LNCaP clone FGC (cell line): ENCODE results near the gene BEAN1.
"Not testable (repeated sequence)": the region's sequence is repeated elsewhere in the genome, so short reads cannot be mapped to it uniquely, and the experiment has no call there.

Experiments
- DNase-seq: peaks from one replicate; pipeline ENCODE4 v3.0.0-alpha.2; 2011; ENCODE audit warnings: low read depth
- H3K4me3 ChIP-seq: 2 replicates; pipeline ENCODE4 v1.5.1; 2011; ENCODE audit warnings: mild to moderate bottlenecking, low read depth, low read length, control low read depth
- TF ChIP-seq, protein P1 (sequence below): IDR thresholded peaks from 2 replicates; pipeline ENCODE4 v1.5.1; 2012; ENCODE audit warnings: mild to moderate bottlenecking; ENCODE audit not compliant: control insufficient read depth, insufficient read depth; ENCODE audit errors: extremely low read depth

BEAN1 gene

DNA sequence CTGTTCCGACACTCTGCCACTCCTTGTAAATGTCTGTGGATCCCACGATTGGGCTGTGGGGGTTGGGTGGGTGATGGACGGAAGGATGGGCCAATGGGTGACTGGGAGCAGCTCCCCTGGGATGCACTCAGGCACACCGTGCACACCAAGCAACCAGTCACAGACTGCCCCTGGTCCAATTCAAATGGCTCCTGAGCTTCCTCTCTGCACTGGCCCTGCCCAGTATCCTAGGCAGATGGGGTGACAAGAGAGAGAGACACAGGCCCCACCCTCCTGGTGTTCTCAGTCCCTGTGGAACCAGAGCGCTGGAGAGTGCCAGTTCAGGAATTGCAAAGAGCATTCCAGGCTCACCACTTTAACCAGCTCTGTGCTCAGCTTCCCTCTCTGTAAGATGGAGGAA lies 32.8 kb downstream of the BEAN1 start:
- H3K4me3 ChIP-seq: no peak overlapping the region
- TF ChIP-seq, protein P1, sequence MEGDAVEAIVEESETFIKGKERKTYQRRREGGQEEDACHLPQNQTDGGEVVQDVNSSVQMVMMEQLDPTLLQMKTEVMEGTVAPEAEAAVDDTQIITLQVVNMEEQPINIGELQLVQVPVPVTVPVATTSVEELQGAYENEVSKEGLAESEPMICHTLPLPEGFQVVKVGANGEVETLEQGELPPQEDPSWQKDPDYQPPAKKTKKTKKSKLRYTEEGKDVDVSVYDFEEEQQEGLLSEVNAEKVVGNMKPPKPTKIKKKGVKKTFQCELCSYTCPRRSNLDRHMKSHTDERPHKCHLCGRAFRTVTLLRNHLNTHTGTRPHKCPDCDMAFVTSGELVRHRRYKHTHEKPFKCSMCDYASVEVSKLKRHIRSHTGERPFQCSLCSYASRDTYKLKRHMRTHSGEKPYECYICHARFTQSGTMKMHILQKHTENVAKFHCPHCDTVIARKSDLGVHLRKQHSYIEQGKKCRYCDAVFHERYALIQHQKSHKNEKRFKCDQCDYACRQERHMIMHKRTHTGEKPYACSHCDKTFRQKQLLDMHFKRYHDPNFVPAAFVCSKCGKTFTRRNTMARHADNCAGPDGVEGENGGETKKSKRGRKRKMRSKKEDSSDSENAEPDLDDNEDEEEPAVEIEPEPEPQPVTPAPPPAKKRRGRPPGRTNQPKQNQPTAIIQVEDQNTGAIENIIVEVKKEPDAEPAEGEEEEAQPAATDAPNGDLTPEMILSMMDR: no peak
- no peak for DNase-seq

DNA sequence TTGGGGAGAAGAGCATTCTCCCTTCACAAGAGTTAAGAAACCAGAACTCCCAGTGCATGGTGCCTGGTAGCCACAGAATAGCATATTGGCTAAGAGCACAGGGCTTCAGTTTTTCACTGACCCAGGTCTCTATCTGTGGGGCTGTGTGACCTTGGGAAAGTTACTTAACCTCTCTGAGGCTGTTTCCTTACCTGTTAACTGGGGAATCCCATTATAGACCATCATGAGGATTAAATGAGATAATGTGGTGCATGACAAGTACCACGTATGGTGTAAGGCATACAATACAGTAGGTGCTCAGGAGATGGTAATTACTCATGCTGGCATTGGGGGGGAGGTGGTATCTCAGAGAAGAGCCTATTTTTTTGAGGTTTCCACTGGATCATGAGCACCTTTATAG lies 33.6 kb downstream of the BEAN1 start:
- DNase-seq: no peak

DNA sequence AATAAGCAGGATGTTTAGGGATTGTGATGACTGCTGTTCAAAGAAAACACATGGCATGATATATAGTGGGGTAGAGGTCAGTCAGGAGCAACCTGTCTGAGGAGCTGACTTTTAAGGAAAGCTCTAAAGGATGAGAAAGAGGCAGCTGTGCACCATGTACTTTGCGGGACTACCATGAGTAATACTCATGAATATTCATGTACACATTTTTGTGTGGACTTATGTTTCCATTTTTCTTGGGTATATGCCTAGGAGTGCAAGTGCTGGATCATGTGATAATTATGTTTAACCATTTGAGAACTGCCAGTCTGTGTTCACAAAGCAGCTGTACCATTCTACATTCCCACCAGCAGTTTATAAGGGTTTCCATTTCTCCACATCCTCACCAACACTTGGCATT lies 35.8 kb downstream of the BEAN1 start:
- no peak for DNase-seq
- H3K4me3 ChIP-seq: no peak overlapping the region
- TF ChIP-seq, protein P1: no peak

More for the DNA sequence above, 33.6 kb downstream of the BEAN1 start:
- TF ChIP-seq, protein P1: no peak
- no peak overlapping the region for H3K4me3 ChIP-seq

DNA sequence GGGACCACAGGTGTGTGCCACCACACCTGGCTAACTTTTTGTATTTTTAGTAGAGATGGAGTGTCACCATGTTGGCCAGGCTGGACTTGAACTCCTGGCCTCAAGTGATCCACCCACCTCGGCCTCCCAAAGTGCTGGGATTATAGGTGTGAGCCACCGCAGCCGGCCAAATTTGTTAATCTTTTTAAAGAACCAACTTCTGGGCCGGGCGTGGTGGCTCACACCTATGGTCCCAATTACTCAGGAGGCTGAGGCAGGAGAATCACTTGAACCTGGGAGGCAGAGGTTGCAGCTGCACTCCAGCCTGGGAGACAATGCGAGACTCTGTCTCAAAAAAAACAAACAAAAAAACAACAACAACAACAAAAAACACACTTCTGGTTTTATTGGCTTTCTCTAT lies 38.9 kb downstream of the BEAN1 start:
- not testable (repeated sequence) for DNase-seq, H3K4me3 ChIP-seq

DNA sequence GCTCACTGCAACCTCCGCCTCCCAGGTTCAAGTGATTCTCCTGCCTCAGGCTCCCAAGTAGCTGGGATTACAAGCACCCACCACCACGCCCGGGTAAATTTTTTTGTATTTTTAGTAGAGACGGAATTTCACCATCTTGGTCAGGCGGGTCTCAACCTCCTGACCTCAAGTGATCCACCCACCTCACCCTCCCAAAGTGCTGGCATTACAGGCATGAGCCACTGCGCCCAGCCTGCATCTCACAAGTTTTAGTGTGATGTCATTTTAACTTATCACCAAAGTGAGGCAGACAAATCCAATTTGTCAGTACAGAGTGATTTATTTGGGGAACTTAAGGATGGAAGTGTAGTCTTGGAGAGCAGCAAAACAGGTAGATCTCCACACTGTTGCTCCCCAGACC lies 39.5 kb downstream of the BEAN1 start:
- DNase-seq, H3K4me3 ChIP-seq: not testable (repeated sequence)

DNA sequence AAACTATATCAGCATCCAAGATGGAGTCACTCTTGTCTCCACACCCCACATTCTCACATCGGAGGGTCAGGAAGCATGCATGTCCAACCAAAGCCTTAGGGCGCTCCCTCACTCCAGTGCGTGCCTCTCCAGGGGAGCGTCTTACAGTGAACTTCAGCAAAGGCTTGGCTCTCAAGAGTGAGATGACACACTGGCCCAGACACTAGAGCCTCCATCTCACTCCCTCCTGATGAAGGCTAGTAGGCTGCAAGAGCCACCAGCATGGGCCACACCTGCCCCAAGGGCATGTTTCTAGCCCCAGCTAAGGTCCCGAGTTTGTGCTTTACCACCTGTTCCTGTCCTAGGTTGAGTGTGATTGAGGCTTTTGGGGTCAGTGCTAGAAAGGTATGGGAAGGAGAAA lies 40.5 kb downstream of the BEAN1 start:
- no peak overlapping the region for H3K4me3 ChIP-seq
- no peak for DNase-seq
- TF ChIP-seq, protein P1: no peak

DNA sequence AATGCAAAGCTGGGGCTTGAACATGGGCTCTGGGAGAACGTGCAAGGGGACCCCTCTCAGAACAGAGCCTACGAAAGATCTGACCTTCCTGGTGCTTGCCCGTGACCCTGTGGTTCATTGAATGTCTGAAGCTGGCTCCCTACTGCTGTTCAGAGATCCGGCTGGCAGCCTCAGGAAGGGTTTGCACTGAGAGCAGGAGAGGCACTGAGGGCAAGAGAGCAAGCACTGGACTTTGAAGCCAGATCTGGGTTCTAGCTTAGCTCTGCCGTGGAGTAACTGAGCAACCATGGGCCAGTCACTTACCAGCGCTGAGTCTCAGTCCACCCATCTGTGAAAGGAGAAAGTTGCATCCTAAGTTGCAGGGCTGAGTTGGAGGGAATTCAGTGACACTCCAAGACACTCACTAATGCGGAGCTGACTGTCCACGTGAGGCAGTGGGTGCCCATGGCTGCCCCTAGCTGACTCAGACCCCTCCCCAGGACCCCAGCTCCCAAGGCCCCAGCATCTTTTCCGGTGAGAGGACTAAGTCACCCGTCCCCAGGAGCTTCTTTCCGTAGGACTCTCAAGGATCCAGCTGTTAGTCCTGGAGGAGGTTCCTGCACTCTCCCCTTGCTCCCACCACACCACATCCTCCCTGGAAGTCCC lies 41.3 kb downstream of the BEAN1 start:
- TF ChIP-seq, protein P1: no peak
- no peak for DNase-seq
- no peak overlapping the region for H3K4me3 ChIP-seq

DNA sequence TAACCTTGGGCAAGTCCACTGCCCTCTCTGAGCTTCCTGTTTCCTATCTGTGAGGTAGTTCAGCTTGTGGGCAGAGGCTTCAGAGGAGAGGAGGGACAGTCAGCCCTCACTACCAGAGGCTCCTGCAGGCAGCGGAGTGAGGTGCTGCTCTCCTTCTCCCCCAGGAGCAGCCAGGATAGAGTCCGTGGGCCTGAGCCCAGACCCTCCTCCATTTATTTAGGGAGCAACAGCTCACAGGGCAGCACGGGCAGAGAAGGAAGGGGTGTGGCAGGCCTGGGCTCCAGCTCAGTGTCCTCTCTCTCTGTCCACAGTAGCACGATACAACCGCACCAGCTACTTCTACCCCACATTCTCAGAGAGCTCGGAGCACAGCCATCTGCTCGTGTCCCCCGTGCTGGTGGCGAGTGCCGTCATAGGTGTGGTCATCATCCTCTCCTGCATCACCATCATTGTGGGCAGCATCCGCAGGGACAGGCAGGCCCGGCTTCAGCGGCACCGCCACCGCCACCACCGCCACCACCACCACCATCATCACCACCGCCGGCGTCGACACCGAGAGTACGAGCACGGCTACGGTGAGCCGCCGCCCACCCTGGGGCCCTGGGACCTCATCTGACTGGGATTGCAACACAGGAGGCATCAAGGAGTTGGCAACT lies 42.3 kb downstream of the BEAN1 start:
- H3K4me3 ChIP-seq: no peak overlapping the region
- no peak for DNase-seq
- TF ChIP-seq, protein P1: no peak
